ENCODE measurements around the gene GLI1. TPM values are rescaled to one million over a fixed set of nuclear protein-coding genes. Genes with fewer than 3 reads are reported as not detected.
"Not testable (repeated sequence)": the region's sequence is repeated elsewhere in the genome, so short reads cannot be mapped to it uniquely, and the experiment has no call there.

Gene GLI1
- polyA plus RNA-seq, 12 donors, result 4.9 to 48.6 (median 10.1) TPM; not detected in 1

DNA sequence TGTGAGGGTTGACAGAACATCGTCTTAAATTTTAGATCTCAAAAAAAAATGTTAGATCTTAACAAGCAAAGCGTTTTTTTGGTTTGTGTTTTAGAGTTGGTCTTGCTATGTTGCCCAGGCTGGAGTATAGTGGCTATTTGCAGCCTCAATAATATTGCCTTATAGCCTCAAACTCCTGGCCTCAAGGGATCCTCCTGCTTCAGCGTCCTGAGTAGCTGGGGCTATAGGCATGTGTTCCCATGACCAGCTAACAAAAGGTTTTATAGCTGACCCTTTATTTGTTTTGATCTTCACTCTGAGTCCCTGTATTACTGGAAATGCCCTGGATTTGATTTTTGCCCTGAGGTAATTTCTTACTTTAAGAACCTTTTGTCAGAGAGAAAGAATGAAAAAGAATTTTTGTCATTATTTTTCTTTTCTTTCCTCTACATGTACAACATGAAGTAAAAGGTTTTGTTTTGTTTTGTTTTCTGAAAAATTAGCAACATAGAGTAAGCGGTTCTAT lies 19.8 kb upstream of the GLI1 start:
- no peak for DNase-seq

GRCh38 chr12:57441393-57441792 lies 18.2 kb upstream of the GLI1 start:
- DNase-seq, result not testable (repeated sequence)

GRCh38 chr12:57441846-57442427 lies 17.6 kb upstream of the GLI1 start:
- no peak for DNase-seq

DNA sequence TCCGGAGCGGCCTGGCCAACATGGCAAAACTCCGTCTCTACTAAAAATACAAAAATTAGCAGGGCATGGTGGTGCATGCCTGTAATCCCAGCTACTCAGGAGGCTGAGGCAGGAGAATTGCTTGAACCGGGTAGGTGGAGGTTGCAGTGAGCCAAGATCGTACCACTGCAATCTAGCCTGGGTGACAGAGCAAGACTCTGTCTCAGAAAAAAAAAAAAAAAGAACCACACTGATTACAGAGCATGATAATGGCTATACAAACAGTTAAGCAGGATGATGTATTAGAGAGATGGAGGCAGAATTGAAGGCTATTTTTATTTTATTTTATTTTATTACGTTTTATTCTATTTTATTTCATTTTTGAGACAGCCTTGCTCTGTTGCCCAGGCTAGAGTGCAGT lies 15.2 kb upstream of the GLI1 start:
- not testable (repeated sequence) for DNase-seq

- DNase-seq, result no peak
These were observed 14.8 kb upstream of the GLI1 start for GRCh38 chr12:57444744-57445143.

GRCh38 chr12:57446292-57446960 lies 13.2 kb upstream of the GLI1 start:
- no peak for DNase-seq

DNA sequence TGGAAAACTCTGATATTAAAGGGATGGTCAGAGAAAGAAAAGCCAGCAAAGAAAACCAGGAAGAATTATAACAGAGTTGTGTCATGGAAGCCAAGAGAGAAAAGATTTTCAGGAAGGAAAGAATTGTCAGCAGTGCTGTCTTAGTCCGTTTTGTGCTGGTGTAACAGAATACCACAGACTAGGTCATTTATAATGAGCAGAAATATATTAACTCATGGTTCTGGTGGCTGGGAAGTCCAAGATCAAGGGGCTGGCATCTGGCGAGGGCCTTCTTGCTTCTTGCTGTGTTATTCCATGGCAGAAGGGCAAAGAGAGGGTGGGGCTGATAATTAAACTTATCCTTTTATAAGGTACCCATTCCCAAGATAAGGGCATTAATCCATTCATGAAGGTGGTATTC lies 10.9 kb upstream of the GLI1 start:
- DNase-seq, result no peak

DNA sequence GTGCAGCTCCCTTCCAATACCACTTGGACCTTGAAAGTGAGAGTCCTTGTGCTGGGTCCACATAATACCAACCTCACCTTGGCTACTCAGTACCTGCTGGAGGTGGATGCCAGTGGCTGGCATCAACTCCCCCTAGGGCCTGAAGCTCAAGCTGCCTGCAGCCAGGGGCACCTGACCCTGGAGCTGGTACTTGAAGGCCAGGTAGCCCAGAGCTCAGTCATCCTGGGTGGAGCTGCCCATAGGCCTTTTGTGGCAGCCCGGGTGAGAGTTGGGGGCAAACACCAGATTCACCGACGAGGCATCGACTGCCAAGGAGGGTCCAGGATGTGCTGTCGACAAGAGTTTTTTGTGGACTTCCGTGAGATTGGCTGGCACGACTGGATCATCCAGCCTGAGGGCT lies 10.2 kb upstream of the GLI1 start:
- DNase-seq, result no peak

GRCh38 chr12:57450057-57450456 lies 9.5 kb upstream of the GLI1 start:
- no peak for DNase-seq

DNA sequence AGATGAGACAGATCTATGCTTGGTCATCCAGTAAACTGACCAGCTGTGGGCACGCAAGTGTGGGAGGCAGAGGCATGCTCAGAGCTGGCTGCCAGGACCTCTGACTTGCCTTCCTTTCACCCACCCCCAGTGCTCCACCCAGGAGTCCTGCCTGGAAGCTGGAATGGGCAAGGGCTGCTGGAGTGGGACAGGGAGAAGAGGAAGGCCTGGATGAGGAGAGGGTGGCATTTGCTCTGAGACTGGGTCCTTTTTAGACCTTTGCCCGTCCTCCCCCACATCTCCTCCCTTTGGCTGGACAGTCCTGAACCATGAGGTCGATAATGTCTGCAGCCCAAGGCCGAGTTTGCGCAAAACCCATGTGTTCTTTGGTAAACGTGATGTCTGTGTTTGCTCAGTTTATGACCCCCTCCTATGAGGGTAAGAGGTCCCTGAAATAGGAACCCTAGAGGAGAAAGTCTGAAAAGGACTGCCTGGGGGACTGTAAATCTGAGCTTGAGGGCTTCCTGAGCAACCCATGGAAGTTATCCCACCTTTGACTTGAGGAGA lies 8.3 kb upstream of the GLI1 start:
- no peak for DNase-seq

DNA sequence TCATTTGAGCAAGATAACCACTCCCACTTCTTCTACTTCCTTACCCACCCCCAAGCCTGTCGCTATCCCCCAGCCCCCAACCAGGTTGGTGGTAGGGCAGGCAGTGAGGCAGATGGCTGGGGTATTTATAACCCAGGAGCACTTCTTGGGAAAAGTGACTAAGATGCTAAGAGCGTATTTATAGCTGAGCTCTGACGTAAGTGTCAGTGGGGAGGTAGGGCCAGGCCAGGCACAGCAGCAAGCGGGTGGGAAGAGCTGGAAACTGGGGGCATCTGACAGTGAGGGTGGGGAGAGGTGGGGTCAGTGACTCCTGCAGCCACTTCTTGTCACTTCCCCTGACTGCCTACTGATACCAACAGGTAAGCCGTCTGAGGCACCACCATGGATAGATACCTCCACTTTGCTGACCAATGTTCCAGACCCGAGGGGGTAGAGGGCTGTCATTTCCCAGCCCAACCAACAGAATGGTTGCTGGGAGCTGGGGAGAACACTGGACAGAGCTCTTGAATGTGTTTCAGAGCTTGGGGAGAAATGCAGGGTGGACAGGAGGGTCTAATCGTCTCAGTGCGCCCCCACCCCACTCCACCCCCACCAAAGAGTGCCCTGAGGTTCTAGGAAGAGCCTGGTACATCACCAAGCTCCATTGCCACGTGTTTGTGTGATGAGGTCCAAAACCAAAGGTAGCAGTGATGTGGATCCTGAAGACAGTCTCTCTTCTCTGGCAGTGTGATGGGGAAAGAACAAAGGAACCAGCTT lies 7.2 kb upstream of the GLI1 start:
- no peak for DNase-seq

GRCh38 chr12:57452937-57453509 lies 6.6 kb upstream of the GLI1 start:
- peak; percentile 71 for DNase-seq

DNA sequence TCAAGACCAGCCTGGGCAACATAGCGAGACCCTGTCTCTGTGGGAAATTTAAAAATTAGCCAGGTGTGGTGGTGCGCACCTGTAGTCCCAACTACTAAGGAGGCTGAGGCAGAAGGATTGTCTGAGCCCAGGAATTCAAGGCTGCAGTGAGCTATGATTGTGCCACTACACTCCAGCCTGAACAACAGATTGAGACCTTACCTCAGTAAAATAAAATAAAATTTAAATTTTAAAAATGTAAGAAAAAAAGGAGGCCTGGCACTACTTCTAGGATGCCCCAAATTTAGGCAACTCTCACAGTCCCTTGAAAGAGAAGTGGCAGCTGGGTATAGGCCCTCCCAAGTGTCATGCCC lies 5.4 kb upstream of the GLI1 start:
- DNase-seq, result no peak

DNA sequence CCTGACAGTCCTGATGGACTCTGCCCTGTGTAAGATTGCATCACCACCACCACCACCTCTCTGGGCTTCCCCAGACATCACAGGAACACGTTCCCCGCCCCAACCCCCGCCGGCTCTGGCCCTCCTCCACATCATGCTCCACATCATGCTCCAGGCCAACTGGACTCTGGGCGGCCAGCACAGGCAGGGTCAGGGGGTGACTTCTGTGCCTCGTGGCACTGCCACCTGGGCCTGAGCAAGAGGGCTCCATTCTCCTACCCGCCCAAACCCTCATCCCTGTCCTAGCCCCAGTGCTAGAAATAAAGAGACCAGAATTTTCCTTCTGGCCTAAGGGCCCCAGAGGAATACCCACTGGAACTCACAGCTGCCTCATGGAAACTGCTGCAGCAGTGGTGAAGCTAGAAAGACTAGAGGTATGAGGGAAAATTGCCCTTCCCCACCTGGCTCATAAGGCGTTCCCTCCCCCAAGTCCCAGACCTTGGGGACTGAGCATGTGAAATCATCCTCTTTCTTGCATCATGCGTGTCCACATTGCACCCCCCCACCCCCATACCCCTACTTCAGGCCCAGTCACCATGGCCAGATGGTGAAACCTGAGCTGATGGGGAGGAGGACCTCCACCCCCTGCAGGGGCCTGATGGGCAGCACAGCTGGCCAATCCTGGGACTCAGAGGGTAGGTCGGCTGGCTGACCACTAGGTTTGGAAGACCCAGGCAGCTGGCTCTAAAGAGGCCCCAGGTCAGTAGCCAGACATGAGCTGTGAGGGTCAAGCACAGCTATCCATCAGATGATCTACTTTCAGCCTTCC lies 4.8 kb upstream of the GLI1 start, which contains the start of gene INHBE:
Gene INHBE (plus strand): TSS at position 742 of the 808 bp plus-strand sequence. CDS start 230 bp downstream, outside the sequence.
- no peak for DNase-seq

DNA sequence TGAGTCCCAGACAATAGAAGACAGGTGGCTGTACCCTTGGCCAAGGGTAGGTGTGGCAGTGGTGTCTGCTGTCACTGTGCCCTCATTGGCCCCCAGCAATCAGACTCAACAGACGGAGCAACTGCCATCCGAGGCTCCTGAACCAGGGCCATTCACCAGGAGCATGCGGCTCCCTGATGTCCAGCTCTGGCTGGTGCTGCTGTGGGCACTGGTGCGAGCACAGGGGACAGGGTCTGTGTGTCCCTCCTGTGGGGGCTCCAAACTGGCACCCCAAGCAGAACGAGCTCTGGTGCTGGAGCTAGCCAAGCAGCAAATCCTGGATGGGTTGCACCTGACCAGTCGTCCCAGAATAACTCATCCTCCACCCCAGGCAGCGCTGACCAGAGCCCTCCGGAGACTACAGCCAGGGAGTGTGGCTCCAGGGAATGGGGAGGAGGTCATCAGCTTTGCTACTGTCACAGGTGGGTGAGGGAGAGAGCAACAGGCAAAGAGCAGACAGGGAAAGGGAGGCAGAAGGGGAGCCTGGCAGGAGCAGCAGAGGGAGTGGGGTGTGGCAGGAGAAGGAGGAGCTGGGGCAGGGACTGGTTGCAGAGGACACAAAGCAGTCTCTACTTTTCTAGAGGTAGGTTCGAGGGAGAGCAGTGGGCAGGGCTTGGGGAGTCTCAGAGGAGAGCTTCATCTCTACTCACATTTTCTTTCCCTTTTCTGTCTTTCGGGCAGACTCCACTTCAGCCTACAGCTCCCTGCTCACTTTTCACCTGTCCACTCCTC lies 4.0 kb upstream of the GLI1 start:
- DNase-seq, result no peak

- no peak for DNase-seq
These were observed 3.4 kb upstream of the GLI1 start for GRCh38 chr12:57456145-57456700.

DNA sequence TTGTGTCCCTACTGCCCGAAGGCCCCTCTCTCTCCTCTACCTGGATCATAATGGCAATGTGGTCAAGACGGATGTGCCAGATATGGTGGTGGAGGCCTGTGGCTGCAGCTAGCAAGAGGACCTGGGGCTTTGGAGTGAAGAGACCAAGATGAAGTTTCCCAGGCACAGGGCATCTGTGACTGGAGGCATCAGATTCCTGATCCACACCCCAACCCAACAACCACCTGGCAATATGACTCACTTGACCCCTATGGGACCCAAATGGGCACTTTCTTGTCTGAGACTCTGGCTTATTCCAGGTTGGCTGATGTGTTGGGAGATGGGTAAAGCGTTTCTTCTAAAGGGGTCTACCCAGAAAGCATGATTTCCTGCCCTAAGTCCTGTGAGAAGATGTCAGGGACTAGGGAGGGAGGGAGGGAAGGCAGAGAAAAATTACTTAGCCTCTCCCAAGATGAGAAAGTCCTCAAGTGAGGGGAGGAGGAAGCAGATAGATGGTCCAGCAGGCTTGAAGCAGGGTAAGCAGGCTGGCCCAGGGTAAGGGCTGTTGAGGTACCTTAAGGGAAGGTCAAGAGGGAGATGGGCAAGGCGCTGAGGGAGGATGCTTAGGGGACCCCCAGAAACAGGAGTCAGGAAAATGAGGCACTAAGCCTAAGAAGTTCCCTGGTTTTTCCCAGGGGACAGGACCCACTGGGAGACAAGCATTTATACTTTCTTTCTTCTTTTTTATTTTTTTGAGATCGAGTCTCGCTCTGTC lies 2.7 kb upstream of the GLI1 start:
- DNase-seq, result no peak

DNA sequence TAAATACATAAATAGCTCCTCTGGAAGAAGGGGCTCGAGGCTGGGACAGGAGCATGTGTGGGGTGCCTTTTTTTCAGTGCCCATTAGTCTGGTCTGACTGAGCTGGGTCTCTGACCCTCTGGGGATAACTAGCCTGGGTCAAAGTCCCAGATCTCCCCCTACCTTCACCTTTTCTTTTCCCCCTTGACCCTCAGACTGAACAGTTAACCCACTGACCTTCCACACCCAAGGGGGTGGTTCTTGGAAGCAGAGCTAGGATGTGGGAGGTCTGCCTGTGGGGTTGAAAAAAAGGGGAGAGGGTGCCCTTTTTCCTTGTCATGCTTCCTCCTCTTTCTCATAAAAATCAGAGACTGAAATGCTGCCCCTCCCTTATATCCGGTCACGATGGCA lies 925 bp upstream of the GLI1 start:
- DNase-seq, result no peak

- DNase-seq, result peak; percentile 98
These were observed 383 bp upstream of the GLI1 start for GRCh38 chr12:57459055-57459749.
